Prostate gland (tissue), 2 donors: ENCODE results near the gene ZER1. TPM values are rescaled to one million over a fixed set of nuclear protein-coding genes. Genes with fewer than 3 reads are reported as not detected.
A peak's percentile ranks its signal among the peaks of the same experiment; 100 is the strongest.

Experiments
- DNase-seq: peaks from one replicate; pipeline ENCODE4 v3.0.0-alpha.2; 2019; ENCODE audit warnings: low spot score
- H3K27ac ChIP-seq, 2 donors: fragments of 200-600 bp; sonication (generic); 2 replicates each; pipeline ENCODE4 v1.5.1; 2017 to 2019
- H3K27me3 ChIP-seq: fragments of 200-600 bp; sonication (generic); replicated peaks from 2 replicates; pipeline ENCODE4 v1.5.1; 2019; ENCODE audit not compliant: insufficient read depth
- H3K36me3 ChIP-seq, 2 donors: fragments of 200-600 bp; sonication (generic); 1 replicate in 1 of 2; 2 replicates in 1 of 2; pipeline versions ENCODE4 v1.5.1 to v1.8.1; 2017 to 2019
- H3K4me1 ChIP-seq: fragments of 200-600 bp; sonication (generic); replicated peaks from 2 replicates; pipeline ENCODE4 v1.5.1; 2019
- H3K4me3 ChIP-seq, 2 donors: fragments of 200-600 bp; sonication (generic); 2 replicates each; pipeline ENCODE4 v1.5.1; 2017 to 2019
- H3K9me3 ChIP-seq: fragments of 200-600 bp; sonication (generic); 2 replicates; pipeline ENCODE4 v1.5.1; 2017
- POLR2A ChIP-seq: fragments of 450-650 bp; IDR thresholded peaks from one replicate; pipeline ENCODE4 v1.6.1; 2016; ENCODE audit warnings: antibody characterized with exemption, mild to moderate bottlenecking
- POLR2AphosphoS5 ChIP-seq: sonication (generic); formaldehyde crosslinking; IDR thresholded peaks from one replicate; pipeline ENCODE4 v1.6.1; 2017; ENCODE audit warnings: antibody characterized with exemption
- WGBS: methylation state at CpG from one replicate; pipeline ENCODE4 v1.1.5; 2018; 5-methylcytosine and 5-hydroxymethylcytosine counted together
- intact Hi-C: fragments of 100-400 bp; cut with DNase I; formaldehyde crosslinking; loops from one replicate; pipeline ENCODE4 v1.14.2; 2022
- total RNA-seq, 2 donors: library from RNA; depleted of rRNA; stranded (reverse); fragments of >200 nt; gene quantifications; one replicate each; pipeline ENCODE4 v1.1.0, GENCODE V29; 2016
- TF ChIP-seq, protein P1 (sequence below), 4 experiments: fragments of 200-600 bp in 2 of 4; fragments of 450-650 bp in 2 of 4; sonication (generic) in 2 of 4; IDR thresholded peaks; 1 replicate in 3 of 4; 2 replicates in 1 of 4; pipeline ENCODE4 v1.5.1; 2016 to 2019; ENCODE audit warnings: antibody characterized with exemption in 4 of 4, mild to moderate bottlenecking in 2 of 4, moderate library complexity in 2 of 4

Gene ZER1
- total RNA-seq, 2 donors from 2014 or later, result 86.6 to 122 TPM

DNA sequence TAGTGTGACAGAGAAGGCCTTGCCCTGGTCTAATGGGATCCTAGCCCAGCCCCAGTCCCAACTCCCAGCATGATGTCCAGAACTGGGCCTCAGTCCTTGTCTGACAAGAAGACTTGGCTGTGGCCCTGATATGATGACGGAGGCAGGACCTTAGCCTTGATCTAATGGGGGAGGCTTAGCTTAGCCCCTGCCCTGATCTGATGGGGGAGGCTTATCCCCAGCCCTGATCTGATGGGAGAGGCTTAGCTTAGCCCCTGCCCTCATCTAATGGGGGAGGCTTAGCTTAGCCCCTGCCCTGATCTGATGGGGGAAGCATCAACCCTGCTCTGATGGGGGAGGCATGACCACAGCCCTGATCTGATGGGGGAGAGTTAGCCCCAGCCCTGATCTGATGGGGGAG is 65.7 kb downstream of the ZER1 start:
- Histone ChIP-seq H3K27ac (no peak overlapping the region), H3K4me3 (no peak overlapping the region), H3K4me1 (no peaks in the 10 kb centered on the region), H3K36me3 (no peaks in the 10 kb centered on the region), H3K27me3 (no peaks in the 10 kb centered on the region), H3K9me3 (no peaks in the 10 kb centered on the region)
- no peak for DNase-seq
- WGBS, result 83% methylated on average over 1 of the region's 1 CpG
- intact Hi-C loops, result no loop called here
- TF ChIP-seq, protein P1, sequence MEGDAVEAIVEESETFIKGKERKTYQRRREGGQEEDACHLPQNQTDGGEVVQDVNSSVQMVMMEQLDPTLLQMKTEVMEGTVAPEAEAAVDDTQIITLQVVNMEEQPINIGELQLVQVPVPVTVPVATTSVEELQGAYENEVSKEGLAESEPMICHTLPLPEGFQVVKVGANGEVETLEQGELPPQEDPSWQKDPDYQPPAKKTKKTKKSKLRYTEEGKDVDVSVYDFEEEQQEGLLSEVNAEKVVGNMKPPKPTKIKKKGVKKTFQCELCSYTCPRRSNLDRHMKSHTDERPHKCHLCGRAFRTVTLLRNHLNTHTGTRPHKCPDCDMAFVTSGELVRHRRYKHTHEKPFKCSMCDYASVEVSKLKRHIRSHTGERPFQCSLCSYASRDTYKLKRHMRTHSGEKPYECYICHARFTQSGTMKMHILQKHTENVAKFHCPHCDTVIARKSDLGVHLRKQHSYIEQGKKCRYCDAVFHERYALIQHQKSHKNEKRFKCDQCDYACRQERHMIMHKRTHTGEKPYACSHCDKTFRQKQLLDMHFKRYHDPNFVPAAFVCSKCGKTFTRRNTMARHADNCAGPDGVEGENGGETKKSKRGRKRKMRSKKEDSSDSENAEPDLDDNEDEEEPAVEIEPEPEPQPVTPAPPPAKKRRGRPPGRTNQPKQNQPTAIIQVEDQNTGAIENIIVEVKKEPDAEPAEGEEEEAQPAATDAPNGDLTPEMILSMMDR (IDR thresholded peaks at IDR 0.05), result no peak
- TF ChIP-seq POLR2AphosphoS5 (no peak), POLR2A (no peak)

DNA sequence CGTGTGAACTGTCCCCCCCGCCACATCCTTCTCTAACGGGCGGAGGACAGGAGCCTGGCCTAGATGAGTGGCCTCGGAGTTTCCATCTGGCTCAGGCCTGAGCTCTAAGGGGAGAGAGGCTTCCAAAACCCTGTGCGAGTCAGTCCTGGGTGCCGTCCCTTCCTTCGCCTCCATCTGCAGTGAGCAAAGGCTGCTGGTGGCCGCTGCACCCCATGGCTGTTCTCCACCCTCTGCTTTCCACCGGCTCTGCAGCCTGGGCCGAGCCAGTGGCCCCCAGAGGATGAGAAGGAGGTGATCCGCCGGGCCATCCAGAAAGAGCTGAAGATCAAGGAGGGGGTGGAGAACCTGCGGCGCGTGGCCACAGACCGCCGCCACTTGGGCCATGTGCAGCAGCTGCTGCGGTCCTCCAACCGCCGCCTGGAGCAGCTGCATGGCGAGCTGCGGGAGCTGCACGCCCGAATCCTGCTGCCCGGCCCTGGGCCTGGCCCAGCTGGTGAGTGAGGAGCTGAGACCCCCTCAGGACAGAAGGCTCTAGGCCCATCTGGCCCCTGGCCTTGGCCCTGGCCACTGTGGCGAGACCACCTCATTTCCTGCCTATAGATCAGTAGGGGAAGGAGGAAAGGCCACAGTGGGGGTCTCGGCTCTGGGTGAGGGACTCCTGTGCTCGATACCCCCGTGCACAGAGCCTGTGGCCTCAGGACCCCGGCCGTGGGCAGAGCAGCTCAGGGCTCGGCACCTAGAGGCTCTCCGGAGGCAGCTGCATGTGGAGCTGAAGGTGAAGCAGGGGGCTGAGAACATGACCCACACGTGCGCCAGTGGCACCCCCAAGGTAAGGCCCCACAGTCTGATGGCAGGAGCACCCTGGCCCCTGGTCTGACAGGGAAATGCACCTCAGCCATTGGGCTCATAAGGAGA is 66.4 kb downstream of the ZER1 start:
- WGBS, result 89% methylated on average over 30 of the region's 36 CpGs
- H3K27ac ChIP-seq, result no peak overlapping the region
- intact Hi-C loops, result no loop called here

DNA sequence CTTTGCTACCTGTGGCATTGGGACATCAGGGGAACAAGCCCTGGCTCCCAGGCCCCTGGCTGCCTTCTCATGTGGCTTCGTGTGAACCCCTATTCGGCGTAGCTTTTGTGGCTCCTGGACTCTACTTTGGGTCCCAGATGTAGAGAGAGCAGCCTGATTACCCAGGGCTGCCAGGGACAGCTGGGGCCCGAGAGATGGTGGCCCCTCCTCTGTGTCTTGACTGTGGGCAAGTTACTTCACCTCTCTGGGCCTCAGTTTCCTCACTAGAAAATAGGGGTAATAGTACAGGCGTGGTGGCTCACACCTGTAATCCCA is 67.4 kb downstream of the ZER1 start:
- no peaks in the 10 kb centered on the region for H3K36me3 ChIP-seq
- H3K27me3 ChIP-seq, result no peaks in the 10 kb centered on the region
- intact Hi-C loops, result no loop called here
- H3K9me3 ChIP-seq, result no peaks in the 10 kb centered on the region
- 94% methylated on average over 5 of the region's 5 CpGs for WGBS
- no peaks in the 10 kb centered on the region for H3K4me1 ChIP-seq
- no peak overlapping the region for H3K27ac ChIP-seq
- H3K4me3 ChIP-seq, result no peak overlapping the region
- TF ChIP-seq POLR2AphosphoS5, result no peak
- TF ChIP-seq, protein P1 (IDR thresholded peaks at IDR 0.05), result no peak
- DNase-seq, result no peak

More for the DNA sequence above, 66.4 kb downstream of the ZER1 start:
- DNase-seq, result no peak
- Histone ChIP-seq H3K9me3 (no peaks in the 10 kb centered on the region), H3K4me3 (no peak overlapping the region), H3K4me1 (no peaks in the 10 kb centered on the region), H3K36me3 (no peaks in the 10 kb centered on the region), H3K27me3 (no peaks in the 10 kb centered on the region)
- TF ChIP-seq, protein P1 (IDR thresholded peaks at IDR 0.05), result no peak
- TF ChIP-seq POLR2AphosphoS5, result no peak
- no peak for TF ChIP-seq POLR2A

DNA sequence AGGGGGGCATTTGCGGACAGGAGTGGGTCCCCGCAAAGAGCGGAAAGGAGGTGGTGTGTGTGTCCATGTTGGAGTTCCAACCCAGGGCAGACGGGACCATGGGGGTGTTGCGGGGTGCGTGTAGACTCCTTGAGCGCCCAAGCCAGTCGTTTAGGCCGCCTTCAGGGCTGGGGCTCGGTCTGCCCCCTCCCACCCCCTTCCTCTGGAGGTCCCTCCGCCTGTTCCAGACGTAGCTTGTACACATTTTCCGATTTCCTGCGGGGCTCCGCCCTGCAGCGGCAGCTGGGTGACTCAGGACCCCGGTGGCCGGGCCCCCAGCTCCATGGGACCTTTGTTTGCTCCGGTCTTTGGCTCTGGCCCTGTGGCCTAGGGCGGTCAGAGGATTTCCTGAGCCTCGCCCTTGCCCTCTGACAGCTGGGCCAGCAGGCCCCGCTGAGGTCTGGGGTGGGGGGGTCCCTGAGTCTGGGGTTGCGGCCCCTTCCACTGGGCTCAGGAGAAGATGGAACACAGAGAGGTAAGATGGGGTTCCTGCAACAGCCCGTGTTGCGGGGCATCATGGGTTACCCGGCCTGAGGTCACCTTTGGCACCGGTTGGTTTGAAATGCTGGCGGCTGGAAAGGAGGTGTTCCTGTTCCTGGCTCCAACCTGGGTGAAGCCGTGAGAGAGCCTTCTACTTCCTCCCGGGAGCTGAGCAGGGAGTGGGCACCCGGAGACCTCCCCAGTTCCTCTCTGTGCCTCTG is 67.9 kb downstream of the ZER1 start:
- Histone ChIP-seq H3K27me3 (no peaks in the 10 kb centered on the region), H3K4me3 (peak overlapping the region; percentile 58 to 67), H3K4me1 (no peaks in the 10 kb centered on the region), H3K27ac (peak overlapping the region in 1 of 2 donors; percentile 74), H3K9me3 (no peaks in the 10 kb centered on the region), H3K36me3 (no peaks in the 10 kb centered on the region)
- intact Hi-C loops, result no loop called here
- DNase-seq, result no peak
- 86% methylated on average over 31 of the region's 31 CpGs for WGBS
- TF ChIP-seq POLR2A, result no peak
- TF ChIP-seq, protein P1 (IDR thresholded peaks at IDR 0.05), result no peak
- TF ChIP-seq POLR2AphosphoS5, result no peak
